HG02759 (cell line): ENCODE results near the gene FOXP1.
A peak's percentile ranks its signal among the peaks of the same experiment; 100 is the strongest.

Experiments used
- ATAC-seq: cut with Tn5 transposase; IDR thresholded peaks from one replicate; pipeline ENCODE4 v1.9.1; 2021; ENCODE audit warnings: mild to moderate bottlenecking, moderate library complexity; ENCODE audit not compliant: unreplicated experiment

FOXP1 gene

DNA sequence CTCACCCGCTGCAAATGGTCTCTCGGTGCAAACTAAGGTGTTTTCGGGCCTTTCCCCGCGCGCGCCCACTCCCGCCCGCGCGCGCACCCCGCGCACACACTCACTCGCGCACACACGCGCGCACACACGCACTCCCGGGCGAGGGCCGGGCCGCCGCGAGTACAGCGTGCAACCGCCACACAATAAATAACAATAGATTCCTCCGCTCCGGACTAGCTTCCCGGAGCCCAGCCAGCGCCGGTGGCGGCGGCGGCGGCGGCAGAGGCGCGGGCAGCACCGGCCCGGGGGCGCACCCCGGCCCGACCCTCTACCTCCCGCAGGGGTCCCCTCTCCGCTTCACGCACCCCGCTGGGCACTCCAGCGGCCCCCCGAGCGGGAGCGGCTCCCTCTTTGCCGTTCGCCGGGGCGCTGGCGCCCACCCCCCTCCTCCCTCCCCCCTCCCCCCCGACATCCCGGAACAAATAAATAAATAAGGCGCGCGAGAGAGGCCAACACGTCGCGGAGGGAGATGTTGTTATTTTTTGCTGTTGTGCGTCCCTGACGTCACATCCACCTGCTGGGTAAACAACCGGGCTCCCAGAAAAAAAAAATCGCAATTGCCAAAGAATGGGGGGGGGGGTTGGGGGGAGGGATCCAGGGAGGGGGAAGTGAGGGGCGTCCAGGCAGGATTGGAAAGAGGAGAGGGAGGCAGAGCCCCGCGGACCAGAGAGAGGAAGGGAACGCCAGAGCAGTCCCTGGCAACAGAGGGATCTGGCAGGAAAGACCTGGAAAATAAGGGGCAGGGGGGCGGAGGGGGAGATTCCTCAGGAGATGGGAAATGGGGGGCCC lies at the start of gene FOXP1:
FOXP1 (minus strand) TSS at position 163 of the 828 bp plus-strand sequence. CDS start 385,347 bp downstream, outside the sequence.
- peak; percentile 49 for ATAC-seq

DNA sequence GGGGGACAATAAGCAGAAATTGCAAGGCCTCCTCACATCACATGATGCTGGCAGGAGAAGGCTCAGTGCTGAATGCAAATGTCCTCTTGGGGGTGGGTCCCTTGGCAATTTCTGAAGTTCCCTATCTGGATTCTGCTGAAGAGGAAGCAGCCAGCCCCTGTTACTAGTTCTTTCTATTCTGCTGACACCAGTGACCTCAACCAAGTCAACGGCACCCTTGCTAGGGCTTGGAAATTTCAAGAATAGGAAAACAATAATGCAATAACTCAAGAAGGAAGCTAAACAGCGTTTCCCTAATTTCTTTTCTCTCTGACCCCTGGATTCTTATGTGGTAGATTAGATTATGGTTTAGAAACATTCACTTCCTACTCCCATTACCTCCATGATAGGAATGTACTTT lies 46.2 kb upstream of the FOXP1 start:
- ATAC-seq = no peak

DNA sequence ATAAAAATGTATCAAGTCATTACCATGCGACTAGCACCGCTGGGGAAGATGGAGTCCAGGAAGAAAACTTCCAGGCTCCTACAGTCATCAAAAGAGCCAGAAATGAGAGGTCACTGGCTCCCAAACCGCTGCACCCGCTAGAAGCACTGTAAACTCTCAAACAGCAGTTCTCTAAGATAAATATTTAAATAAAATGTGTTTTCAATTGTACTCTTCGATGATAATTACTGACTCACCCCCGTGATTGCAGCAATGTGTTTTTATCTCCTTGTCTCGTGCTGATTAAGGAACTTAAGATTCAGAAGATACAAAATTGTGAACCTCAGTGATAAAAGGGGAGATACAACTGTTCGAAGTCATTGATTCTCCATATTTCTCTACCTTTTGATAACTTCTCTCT lies 45.8 kb upstream of the FOXP1 start:
- no peak for ATAC-seq

DNA sequence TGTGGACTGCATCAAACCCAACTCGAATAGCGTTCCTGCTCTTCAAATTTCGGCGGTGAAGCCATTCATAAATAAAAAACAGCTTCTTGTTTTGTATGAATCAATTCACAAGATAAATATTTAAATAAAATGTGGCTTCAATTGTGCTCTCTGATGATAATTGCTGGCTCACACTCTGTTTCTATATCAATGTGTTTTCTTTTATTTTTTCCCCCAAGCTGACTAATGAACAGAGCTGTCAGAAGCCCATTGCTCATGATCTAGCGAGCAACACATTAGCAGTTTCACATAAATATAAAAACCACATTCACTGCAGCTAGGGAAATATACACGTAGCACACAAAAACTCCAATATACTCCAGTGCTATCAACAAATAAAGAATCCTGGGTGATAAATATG lies 45.0 kb upstream of the FOXP1 start:
- ATAC-seq = no peak

DNA sequence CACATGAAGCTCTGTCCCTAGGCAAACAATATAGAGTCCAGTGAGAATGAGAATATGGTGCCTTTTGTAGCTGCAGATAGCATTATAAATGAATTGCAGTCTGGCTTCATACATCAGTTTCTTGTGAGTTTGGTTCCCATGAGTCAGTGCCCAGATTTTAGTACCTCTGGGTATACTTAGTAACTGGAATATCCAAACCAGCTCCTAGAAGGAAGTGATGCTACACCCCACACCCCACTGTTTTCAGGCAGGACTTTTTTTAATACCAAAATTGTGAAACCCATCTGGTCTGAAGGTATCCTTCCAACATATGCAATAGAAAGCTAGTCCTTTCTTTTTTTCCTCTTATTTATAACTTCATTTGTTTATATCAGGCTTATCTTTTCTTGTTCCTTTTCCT lies 42.1 kb upstream of the FOXP1 start:
- no peak for ATAC-seq

DNA sequence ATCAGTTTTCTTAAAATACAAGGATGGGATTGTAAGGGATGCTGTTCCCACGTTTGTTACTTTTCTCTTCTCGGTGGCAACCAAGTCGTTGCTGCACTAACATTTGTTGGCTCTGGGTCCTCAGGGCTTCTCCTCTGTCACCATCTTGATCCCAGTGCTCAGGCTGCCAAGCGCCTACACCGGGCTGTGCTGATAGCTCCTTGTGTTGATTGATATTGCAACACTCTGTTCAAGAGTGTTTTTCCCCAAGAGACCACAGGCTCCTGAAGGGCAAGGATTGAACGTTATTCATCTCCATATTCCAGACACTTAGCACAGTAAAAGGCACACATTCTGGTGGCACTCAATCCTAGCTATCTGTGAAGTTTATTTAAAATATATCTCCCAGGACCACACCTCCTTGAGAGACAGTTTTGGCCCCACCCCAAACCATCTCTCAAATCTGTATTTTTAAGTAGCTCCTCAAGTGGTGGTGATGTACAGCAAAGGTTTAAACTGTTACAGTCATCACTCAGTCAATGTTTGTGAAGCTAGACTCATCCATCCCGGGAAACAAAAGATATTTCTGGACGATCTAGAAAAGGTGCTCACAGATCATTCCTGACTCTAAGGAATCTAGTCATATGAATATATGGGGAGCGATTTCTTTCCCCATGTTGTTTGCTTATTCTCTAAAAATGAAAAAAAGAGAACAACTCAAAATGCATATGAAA lies 38.5 kb upstream of the FOXP1 start:
- ATAC-seq = no peak

DNA sequence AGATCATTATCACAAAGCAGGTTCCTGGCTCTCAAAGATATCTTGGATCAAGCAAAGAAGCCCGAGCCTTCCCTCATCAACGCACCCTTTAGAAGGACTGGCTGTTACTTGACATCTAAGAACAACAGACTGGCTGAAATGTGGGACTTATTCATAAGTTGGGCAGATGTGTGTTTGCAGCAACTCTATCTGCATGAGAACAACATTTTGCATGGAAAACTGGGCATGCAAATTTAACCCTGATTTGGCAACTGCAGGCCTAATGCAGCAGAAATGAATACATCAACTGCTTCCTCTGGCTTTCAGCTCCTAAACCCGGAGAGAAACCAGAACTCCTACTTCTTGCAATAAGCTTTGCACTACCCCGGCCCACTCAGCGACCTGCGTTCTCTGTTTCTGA lies 35.0 kb upstream of the FOXP1 start:
- ATAC-seq = no peak

DNA sequence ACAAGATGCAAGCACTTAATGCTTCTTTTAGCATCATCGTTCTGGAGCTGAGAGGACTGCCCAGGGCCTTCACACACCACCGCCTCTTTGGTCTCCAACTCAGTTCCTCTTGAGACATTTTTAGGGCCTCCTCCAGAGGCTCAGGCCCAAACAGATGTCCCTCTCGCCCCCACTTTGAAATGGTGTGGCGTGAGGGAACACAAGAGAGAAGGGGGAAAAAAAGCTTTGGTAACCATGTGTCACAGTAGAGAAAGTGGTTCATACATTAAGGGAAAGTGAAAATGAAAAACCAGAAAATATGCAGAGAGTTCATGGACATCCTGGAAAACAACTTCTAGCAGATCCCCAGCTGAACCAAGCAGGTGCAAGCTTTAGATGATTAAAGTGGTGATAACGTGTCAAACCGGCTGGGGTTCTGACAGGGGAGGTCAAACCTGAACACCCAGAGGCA lies 33.1 kb upstream of the FOXP1 start:
- no peak for ATAC-seq

DNA sequence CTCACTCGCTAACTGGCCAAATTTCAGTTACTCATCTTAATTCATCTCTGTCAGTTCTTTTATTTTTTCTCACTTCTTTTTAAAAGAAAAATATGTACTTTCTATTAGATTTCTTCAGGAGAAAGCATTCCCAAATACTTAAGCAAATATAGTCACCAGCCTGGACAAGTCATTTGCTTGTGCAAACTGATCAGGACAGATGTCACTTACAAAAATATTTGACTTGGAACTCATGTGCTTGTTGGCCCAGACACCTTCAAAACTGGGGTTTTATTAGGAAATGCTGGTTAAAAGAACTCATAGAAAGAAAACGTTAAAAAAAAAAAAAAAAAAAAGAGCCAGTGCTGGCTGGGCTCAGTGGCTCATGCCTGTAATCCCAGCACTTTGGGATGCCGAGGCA lies 31.3 kb upstream of the FOXP1 start:
- ATAC-seq = no peak

DNA sequence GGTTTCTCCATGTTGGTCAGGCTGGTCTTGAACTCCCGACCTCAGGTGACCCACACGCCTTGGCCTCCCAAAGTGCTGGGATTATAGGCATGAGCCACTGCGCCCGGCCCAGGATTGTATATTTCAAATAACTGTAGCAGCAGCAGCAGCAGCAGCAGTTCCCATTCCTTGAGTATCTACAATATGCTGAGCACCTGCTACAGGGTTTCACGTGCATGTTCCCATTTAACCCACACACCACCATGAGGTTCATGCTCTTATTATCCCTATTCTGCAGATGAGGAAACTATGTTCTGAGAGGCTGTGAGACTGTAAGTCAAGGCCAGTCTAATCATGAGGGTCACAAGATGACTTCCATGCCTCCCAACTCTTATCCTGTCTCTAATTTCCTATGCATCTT lies 30.9 kb upstream of the FOXP1 start:
- ATAC-seq = no peak

DNA sequence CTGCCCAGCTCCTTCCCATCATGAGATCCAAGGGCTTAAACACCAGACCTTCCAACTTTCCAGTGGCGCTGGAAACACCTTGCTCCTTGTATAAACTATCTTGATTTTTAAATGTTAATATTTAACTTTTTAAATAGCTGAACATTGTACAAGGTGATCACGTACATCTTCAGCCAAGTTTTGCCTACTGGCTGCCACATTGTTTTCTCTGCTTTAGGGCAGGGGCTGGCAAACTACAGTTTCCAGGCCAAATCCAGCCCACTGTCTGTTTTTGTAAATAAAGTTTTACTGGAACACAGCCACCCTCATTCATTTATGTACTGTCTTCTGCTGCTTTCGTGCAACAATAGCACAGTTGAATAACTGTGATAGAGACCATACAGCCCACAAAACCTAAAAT lies 27.6 kb upstream of the FOXP1 start:
- ATAC-seq = no peak

DNA sequence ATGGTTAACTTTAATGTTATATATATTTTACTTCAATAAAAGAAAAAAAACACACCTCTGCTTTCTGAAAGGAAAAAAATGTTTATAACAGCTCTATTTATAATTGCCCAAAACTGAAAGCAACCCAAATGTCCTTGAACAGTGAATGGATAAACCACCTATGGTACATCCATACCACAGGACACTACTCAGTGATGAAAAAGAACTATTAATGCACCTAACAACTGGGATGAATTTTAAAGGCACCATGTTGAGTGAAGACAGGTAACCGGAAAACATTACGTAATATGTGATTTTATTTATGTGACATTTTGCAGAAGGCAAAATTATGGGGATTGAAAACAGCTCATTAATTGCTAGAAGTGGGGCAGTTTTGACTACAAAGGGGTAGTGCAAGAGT lies 23.8 kb upstream of the FOXP1 start:
- ATAC-seq = no peak

DNA sequence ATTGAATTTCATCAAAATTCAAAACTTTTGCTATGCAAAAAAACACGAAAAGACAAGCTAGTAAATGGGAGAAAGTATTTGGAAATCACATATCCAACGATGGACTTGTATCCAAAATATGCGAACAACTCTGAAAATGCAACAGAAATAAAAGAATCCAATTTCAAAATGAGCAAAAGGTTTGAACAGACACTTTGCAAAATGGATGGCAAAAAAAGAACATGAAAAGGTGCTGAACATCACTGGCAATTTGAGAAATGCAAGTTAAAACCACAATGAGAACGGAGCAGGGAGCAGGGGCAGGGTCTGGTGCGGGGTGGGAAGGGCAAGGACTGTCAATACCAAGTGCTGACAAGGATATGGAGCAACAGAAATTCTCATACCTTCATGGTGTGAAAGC lies 23.1 kb upstream of the FOXP1 start:
- ATAC-seq = no peak

DNA sequence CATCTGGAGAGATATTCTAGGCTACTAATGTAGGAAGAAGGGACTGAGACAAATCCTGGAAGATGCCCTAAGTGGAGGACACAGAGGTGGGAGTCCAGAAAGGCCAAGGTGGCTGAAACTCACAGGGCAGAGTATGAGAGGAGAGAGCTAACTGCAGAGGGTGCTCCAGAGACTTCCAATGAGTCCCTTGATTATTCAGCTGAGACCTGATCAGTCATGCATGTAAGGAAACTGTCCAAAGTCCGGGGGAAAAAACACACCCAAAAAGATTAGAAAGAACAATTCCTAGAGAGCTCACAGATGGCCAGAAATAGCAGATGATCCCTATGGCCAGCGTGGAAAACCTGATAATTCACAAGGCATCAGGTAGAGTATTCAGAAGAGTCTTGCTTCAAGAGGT lies 18.7 kb upstream of the FOXP1 start:
- no peak for ATAC-seq

DNA sequence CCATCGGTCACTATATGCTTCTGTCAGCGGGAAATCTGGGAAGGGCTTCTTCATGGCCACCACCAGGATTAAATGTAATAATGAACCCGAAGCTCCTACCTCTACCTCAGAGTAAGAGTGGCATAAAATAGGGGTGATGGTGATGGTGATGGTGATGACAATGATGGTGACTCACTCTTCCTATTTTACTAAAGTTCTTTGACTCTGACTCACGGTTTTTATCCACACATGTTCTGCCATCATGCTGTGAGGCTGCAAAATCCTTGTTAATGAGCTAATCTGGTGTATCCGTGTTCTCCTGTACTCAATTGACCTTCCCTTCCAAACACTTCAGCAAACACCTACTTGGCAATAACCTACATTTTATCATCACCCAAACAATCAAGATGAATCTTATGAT lies 18.3 kb upstream of the FOXP1 start:
- no peak for ATAC-seq

DNA sequence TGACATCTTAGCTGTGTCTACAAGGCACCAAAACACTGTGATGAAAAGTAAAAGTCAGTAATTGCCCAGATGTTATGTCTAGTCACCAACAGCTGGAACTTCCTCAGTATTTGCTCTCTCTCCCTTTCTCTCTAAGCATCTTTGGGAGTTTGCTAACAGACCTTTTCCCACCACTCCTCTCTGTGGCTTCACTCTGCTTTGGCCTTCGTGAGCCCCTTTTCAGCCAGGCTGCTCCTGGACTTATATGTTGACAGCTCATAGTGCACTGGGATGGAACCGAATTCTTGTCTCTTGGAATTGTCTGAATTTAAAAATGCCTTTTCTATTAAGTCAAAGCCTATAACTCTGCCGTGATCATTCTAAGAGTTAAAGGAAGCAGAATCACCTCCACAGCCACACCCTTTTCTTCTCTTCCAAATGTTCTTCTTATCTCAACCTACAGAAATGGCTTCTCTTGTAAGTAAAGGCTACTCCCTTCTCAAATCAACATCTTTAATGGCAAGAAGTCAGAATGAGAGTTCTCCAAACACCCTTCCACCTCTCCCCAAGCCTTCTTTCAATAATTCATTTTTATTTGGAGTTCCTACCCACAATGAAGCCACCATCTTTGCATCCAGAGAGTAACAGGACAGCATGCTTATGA lies 17.2 kb upstream of the FOXP1 start:
- ATAC-seq = no peak

DNA sequence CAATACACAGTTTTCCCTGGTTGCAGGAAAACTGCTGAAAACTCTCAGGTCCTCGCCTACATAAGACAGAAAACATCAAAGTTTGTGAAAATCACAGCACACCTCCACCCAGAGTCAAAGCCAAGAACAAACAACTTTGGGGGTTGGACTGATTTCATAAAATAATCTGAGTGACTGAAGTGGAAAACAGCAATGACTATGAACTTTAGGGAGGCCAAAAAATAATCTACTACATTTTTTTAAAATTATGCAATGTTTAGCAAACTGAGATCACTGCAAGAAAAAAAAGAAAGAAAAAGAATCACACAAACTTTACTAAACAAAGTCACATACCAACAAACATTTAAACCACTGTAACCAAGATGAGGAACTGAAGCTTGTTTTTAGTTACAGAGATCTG lies 15.9 kb upstream of the FOXP1 start:
- ATAC-seq = no peak

DNA sequence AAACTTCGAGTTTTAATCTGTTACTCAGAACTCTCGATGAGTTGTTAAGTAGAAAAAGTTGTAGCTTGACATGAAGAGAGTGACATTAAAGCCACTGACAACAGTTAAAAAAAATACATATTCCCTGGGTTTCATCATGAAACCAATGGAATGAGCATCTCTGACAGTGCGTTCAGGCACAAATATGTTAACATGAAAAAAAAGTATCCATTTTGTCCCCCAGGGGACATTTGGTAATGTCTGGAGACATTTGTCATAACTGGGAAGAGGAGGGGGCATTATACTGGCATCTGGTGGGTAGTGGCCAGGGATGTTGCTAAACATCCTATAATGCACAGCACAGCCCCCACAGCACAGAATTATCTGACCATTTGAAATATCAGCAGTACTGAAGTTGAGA lies 14.8 kb upstream of the FOXP1 start:
- ATAC-seq = no peak

DNA sequence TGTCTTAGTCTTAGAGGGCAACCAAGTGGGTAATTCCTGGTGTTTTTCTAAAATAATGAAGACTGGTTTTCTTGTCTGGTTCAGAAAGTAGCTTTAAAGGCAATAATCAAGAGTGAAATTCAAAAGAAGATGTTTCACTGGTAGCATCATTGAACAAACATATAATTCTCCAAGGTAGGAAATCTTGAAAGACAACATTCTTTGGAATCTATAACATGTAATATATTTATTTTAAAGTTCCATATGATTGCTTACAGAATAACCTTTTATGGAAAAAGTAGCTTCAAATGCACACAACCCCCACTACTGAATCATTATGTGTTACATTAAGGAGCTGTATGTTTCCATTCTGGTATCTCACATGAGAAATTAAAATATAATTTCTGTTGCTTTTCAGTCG lies 13.8 kb upstream of the FOXP1 start:
- ATAC-seq = no peak

DNA sequence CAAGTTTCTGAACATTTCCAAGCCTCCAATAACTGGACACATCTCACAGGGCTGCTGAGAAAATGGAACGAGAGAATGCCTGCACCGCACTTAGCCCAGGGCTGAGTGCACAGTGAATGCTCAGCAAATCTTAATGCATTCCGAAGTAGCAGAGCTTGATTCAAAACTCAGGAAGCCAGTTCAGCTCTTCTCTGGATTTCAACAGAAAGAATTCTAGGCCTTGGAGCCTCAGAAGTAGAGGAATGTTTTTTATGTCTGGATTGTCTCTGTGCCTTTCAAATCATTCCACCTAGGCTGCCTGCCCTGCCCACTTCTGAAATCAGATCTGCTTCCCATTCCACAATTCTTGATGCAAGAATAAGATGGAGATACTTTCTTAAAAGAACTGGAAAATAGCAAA lies 9.6 kb upstream of the FOXP1 start:
- ATAC-seq = no peak

DNA sequence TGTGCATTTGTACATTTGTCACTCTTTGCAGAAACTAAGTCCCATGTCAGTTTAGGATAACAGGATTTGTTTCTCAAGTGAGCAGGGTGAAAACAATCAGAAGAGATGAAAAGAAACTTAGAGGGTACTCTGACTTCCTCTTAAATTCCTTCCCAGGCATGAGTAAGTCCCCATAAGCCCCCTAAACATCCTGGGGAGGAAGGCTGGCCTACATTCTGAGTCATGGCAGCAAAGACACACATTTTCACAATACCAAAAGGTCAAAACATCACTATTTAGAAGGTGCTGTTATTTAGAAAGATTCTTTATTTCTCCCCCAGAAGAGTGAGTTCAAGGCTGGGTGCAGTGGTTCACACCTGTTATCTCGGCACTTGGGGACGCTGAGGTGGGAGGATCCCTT lies 7.6 kb upstream of the FOXP1 start:
- ATAC-seq = no peak

DNA sequence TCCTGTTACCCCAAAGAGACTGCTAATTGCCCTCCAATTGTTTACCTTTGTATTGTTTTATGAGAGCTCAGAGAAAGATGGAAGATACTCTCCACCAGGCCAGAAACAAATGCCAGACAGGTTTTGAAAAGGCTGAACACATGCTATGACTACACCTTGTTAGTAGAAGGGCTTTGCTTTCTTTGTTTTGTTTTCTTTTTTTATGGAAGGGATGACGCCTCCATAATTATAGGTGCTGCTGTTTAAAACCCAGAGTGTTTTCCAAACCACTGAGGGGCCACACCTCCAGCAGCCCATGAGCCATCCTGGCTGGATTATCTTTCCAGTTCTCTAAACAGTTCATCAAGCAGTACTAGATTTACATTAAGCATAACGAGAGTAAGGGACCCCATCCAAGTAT lies 5.6 kb upstream of the FOXP1 start:
- ATAC-seq = no peak
